ENCODE measurements around the gene TRIM33. TPM values are rescaled to one million over a fixed set of nuclear protein-coding genes. Genes with fewer than 3 reads are reported as not detected.

TRIM33 gene
- total RNA-seq, 1 donor from 2014 or later, result 41.4 TPM

Other genes with a start within 250 kb of the TRIM33 start
- 25.2 TPM for gene BCAS2, start 70.4 kb upstream of the TRIM33 start, total RNA-seq
- gene DENND2C, start 158.8 kb upstream of the TRIM33 start, total RNA-seq, result 4.5 TPM
- not detected for gene AMPD1, start 184.3 kb upstream of the TRIM33 start, total RNA-seq
- gene NRAS, start 205.6 kb upstream of the TRIM33 start, total RNA-seq, result 19.4 TPM
- 592 TPM for gene CSDE1, start 246.8 kb upstream of the TRIM33 start, total RNA-seq

Data from sciatic nerve (tissue), 1 donor.